Astrocyte of the cerebellum (primary cell): ENCODE measurements around the gene MIX23.
A peak's percentile ranks its signal among the peaks of the same experiment; 100 is the strongest.

Experiments used
- DNase-seq: peaks from one replicate; pipeline ENCODE4 v3.0.0-alpha.2; 2011; ENCODE audit warnings: low read depth
- H3K4me3 ChIP-seq: 2 replicates; pipeline ENCODE4 v1.5.1; 2011; ENCODE audit warnings: mild to moderate bottlenecking, low read depth, low read length, moderate library complexity
- CTCF ChIP-seq: IDR thresholded peaks from 2 replicates; pipeline ENCODE4 v1.5.1; 2012; ENCODE audit warnings: low read length, low read depth, moderate library complexity, mild to moderate bottlenecking; ENCODE audit errors: missing control alignments
- in situ Hi-C: cut with HindIII; loops from 2 replicates; pipeline ENCODE4 v1.10.0; 2017; ENCODE audit warnings: low sequenced_read_pairs

MIX23 gene

GRCh38 chr3:122415762-122416654 is 33.0 kb upstream of the MIX23 start, which contains the start of gene WDR5B:
Gene WDR5B (minus strand): TSS chr3:122416062. CDS start chr3:122415528, 534 bp downstream.
- in situ Hi-C loops, result no loop called here
- peak; percentile 96 for DNase-seq
- peak within 1 kb of the TSS; percentile 89 for H3K4me3 ChIP-seq
- peak; percentile 13 for TF ChIP-seq CTCF

- no peak for TF ChIP-seq CTCF
- in situ Hi-C loops, result no loop called here
- H3K4me3 ChIP-seq, result peak overlapping the region; percentile 89
- peak; percentile 13 for DNase-seq
Observed at GRCh38 chr3:122415104-122415744, 32.2 kb upstream of the MIX23 start.

- no peak overlapping the region for H3K4me3 ChIP-seq
- no peak for TF ChIP-seq CTCF
- no peak for DNase-seq
- in situ Hi-C loops, result no loop called here
Observed at GRCh38 chr3:122414391-122414790, 31.4 kb upstream of the MIX23 start.

- in situ Hi-C loops, result no loop called here
- no peak for TF ChIP-seq CTCF
- DNase-seq, result no peak
- H3K4me3 ChIP-seq, result no peak overlapping the region
Observed at GRCh38 chr3:122410639-122411038, 27.6 kb upstream of the MIX23 start.

- in situ Hi-C loops, result no loop called here
- TF ChIP-seq CTCF, result no peak
- no peak overlapping the region for H3K4me3 ChIP-seq
- no peak for DNase-seq
Observed at GRCh38 chr3:122410111-122410510, 27.1 kb upstream of the MIX23 start.

- in situ Hi-C loops, result no loop called here
- no peak for TF ChIP-seq CTCF
- H3K4me3 ChIP-seq, result no peak overlapping the region
- DNase-seq, result no peak
Observed at GRCh38 chr3:122409446-122409845, 26.4 kb upstream of the MIX23 start.
